Right ventricle myocardium superior (tissue), 1 donor: ENCODE measurements around the gene CHRM4. TPM values are rescaled to one million over a fixed set of nuclear protein-coding genes. Genes with fewer than 3 reads are reported as not detected.

Source experiments
- ATAC-seq: fragments of 200-7000 bp; cut with Tn5 transposase; one replicate; pipeline ENCODE4 v1.9.1; 2020; ENCODE audit warnings: mild to moderate bottlenecking; ENCODE audit not compliant: poor library complexity
- DNase-seq: peaks from one replicate; pipeline ENCODE4 v3.0.0-alpha.2; 2020
- intact Hi-C: fragments of 100-400 bp; cut with DNase I; formaldehyde crosslinking; loops from one replicate; pipeline ENCODE4 v1.11.2; 2022
- microRNA-seq: library from miRNA; unstranded; fragments of <30 nt; microRNA quantifications from one replicate; pipeline ENCODE4 v1.2.0, GENCODE V29; 2020
- total RNA-seq: library from RNA; stranded (reverse); fragmentation: NEBNext Ultra II Directional; extraction: Animal tissue kit (Norgen Biotek cat#: 25700); gene quantifications from one replicate; pipeline ENCODE4 v1.2.1, GENCODE V29; 2021
- donor health status: DM: no; HTN: yes; CAD: no; lungs with severe emphysema.

Gene CHRM4
- total RNA-seq, 1 donor from 2014 or later = not detected

GRCh38 chr11:46341454-46341853 lies 50.1 kb downstream of the CHRM4 start:
- intact Hi-C loops = no loop called here
- ATAC-seq (no peak), DNase-seq (no peak)

GRCh38 chr11:46339816-46340215 lies 51.8 kb downstream of the CHRM4 start:
- ATAC-seq = peak; percentile 80
- DNase-seq = peak; percentile 64
- intact Hi-C loops = no loop called here

- DNase-seq = peak; percentile 72
- intact Hi-C loops = no loop called here
- ATAC-seq = peak; percentile 84
Observed at GRCh38 chr11:46338988-46339666, 52.4 kb downstream of the CHRM4 start.

GRCh38 chr11:46338636-46338987 lies 53.0 kb downstream of the CHRM4 start:
- intact Hi-C loops = no loop called here
- DNase-seq = no peak
- ATAC-seq = no peak

- ATAC-seq (no peak), DNase-seq (no peak)
- intact Hi-C loops = no loop called here
Observed at GRCh38 chr11:46337626-46338345, 53.8 kb downstream of the CHRM4 start.

GRCh38 chr11:46336563-46337180 lies 54.9 kb downstream of the CHRM4 start:
- intact Hi-C loops = no loop called here
- peak; percentile 66 for DNase-seq
- no peak for ATAC-seq

- ATAC-seq (no peak), DNase-seq (no peak)
- intact Hi-C loops = no loop called here
Observed at GRCh38 chr11:46335890-46336562, 55.5 kb downstream of the CHRM4 start.

- no peak for ATAC-seq
- intact Hi-C loops = no loop called here
- no peak for DNase-seq
Observed at GRCh38 chr11:46335271-46335670, 56.3 kb downstream of the CHRM4 start.

- ATAC-seq = no peak
- intact Hi-C loops = no loop called here
Observed at GRCh38 chr11:46334211-46334610, 57.4 kb downstream of the CHRM4 start.

More at GRCh38 chr11:46334211-46334610, 57.4 kb downstream of the CHRM4 start:
- no peak for DNase-seq

Small RNA genes lying within 50 kb of the gene (microRNA-seq; reads per million reads assigned to microRNA genes)
- gene MIR4688 = not detected

Other genes starting within 250 kb of the CHRM4 start
- gene CREB3L1, start 114.1 kb downstream of the CHRM4 start, total RNA-seq = 69.2 TPM
- 65.8 TPM for gene DGKZ, start 44.3 kb downstream of the CHRM4 start, total RNA-seq
- 4.7 TPM for gene MDK, start 10.1 kb downstream of the CHRM4 start, total RNA-seq
- gene AMBRA1, start 202.2 kb upstream of the CHRM4 start, total RNA-seq = 12.3 TPM
- 1.9 TPM for gene HARBI1, start 225.5 kb upstream of the CHRM4 start, total RNA-seq
- 37.4 TPM for gene ATG13, start 225.8 kb upstream of the CHRM4 start, total RNA-seq